Astrocyte (in vitro differentiated cells and primary cell): ENCODE measurements around the gene SYVN1. TPM values are rescaled to one million over a fixed set of nuclear protein-coding genes. Genes with fewer than 3 reads are reported as not detected.
A peak's percentile ranks its signal among the peaks of the same experiment; 100 is the strongest.

ENCODE experiments used
- DNase-seq: peaks from one replicate; pipeline ENCODE4 v3.0.0-alpha.2; 2010; ENCODE audit warnings: low read depth
- FAIRE-seq: peaks from 2 replicates; lab custom pipeline; 2011; peaks lifted over from hg19 to GRCh38; lab: Jason Lieb, UNC
- H2AFZ ChIP-seq: 2 replicates; pipeline ENCODE4 v1.6.0; 2012; ENCODE audit warnings: low read depth, low read length, inconsistent platforms
- H3K27ac ChIP-seq: 2 replicates; pipeline ENCODE4 v1.5.1; 2011; ENCODE audit warnings: low read depth, low read length, inconsistent platforms
- H3K27me3 ChIP-seq: 2 replicates; pipeline ENCODE4 v1.6.0; 2011; ENCODE audit warnings: low read length, inconsistent platforms; ENCODE audit not compliant: insufficient read depth
- H3K36me3 ChIP-seq: 2 replicates; pipeline ENCODE4 v1.5.1; 2011; ENCODE audit warnings: low read length, inconsistent platforms; ENCODE audit not compliant: insufficient read depth
- H3K4me1 ChIP-seq: 2 replicates; pipeline ENCODE4 v1.5.1; 2011; ENCODE audit warnings: low read length, inconsistent platforms; ENCODE audit not compliant: insufficient read depth
- H3K4me2 ChIP-seq: 2 replicates; pipeline ENCODE4 v1.6.0; 2012; ENCODE audit warnings: low read length, inconsistent platforms
- H3K4me3 ChIP-seq: 2 replicates; pipeline ENCODE4 v1.5.1; 2011; ENCODE audit warnings: low read depth, mild to moderate bottlenecking, low read length, inconsistent platforms; ENCODE audit not compliant: insufficient read depth
- H3K79me2 ChIP-seq: 2 replicates; pipeline ENCODE4 v1.6.0; 2012; ENCODE audit warnings: mild to moderate bottlenecking, low read length, inconsistent platforms; ENCODE audit not compliant: insufficient read depth
- H3K9ac ChIP-seq: 2 replicates; pipeline ENCODE4 v1.6.0; 2012; ENCODE audit warnings: mild to moderate bottlenecking, low read length, inconsistent platforms
- H3K9me3 ChIP-seq: 2 replicates; pipeline ENCODE4 v1.5.1; 2012; ENCODE audit warnings: low read depth, mild to moderate bottlenecking, low read length, inconsistent platforms; ENCODE audit not compliant: insufficient read depth
- H4K20me1 ChIP-seq: 2 replicates; pipeline ENCODE4 v1.6.0; 2012; ENCODE audit warnings: low read length, inconsistent platforms; ENCODE audit not compliant: insufficient read depth
- H3K27ac Mint-ChIP-seq: one replicate; pipeline ENCODE4 v1.8.0; 2021; ENCODE audit warnings: mild to moderate bottlenecking, mixed read lengths; ENCODE audit not compliant: unreplicated experiment
- H3K27me3 Mint-ChIP-seq: one replicate; pipeline ENCODE4 v1.8.0; 2021; ENCODE audit warnings: low read depth, mixed read lengths; ENCODE audit not compliant: unreplicated experiment
- H3K36me3 Mint-ChIP-seq: one replicate; pipeline ENCODE4 v1.8.0; 2021; ENCODE audit warnings: low read depth, mixed read lengths; ENCODE audit not compliant: unreplicated experiment
- H3K4me1 Mint-ChIP-seq: one replicate; pipeline ENCODE4 v1.8.0; 2021; ENCODE audit warnings: low read depth, mixed read lengths; ENCODE audit not compliant: unreplicated experiment
- H3K4me3 Mint-ChIP-seq: one replicate; pipeline ENCODE4 v1.8.0; 2021; ENCODE audit warnings: mild to moderate bottlenecking, moderate library complexity, mixed read lengths; ENCODE audit not compliant: unreplicated experiment
- H3K9me3 Mint-ChIP-seq: one replicate; pipeline ENCODE4 v1.8.0; 2021; ENCODE audit warnings: mild to moderate bottlenecking, mixed read lengths; ENCODE audit not compliant: unreplicated experiment
- CTCF ChIP-seq: IDR thresholded peaks from 2 replicates; pipeline ENCODE4 v1.5.1; 2011; ENCODE audit warnings: low read depth, mild to moderate bottlenecking, inconsistent platforms, low read length, moderate library complexity; ENCODE audit not compliant: insufficient read depth
- EZH2 ChIP-seq: IDR thresholded peaks from 2 replicates; pipeline ENCODE4 v1.6.1; 2012; ENCODE audit warnings: mild to moderate bottlenecking, low read length, inconsistent platforms; ENCODE audit not compliant: insufficient read depth
- total RNA-seq: library from RNA; stranded (reverse); gene quantifications from 2 replicates; pipeline ENCODE4 v1.2.1, GENCODE V29; 2021

Gene SYVN1
- total RNA-seq, 1 donor from 2014 or later = 43.0 TPM

GRCh38 chr11:65118097-65118837, 16.1 kb downstream of the SYVN1 start:
- Histone ChIP-seq H3K4me2 (no peak overlapping the region), H4K20me1 (peaks cover 23% of the 10 kb centered on the region), H3K4me1 (peaks cover 27% of the 10 kb centered on the region), H2AFZ (no peak overlapping the region), H3K9ac (peak overlapping the region; percentile 51), H3K79me2 (peaks cover 60% of the 10 kb centered on the region), H3K36me3 (peaks cover 15% of the 10 kb centered on the region), H3K27ac (no peak overlapping the region), H3K9me3 (no peaks in the 10 kb centered on the region), H3K4me3 (no peak overlapping the region), H3K27me3 (no peaks in the 10 kb centered on the region)
- TF ChIP-seq EZH2 = no peak
- no peak for TF ChIP-seq CTCF
- Mint-ChIP-seq H3K27ac (peak overlapping the region; percentile 90), H3K4me1 (peaks cover 16% of the 10 kb centered on the region), H3K27me3 (no peaks in the 10 kb centered on the region), H3K9me3 (no peaks in the 10 kb centered on the region), H3K36me3 (peaks cover 17% of the 10 kb centered on the region), H3K4me3 (peak overlapping the region; percentile 85)
- no peak for FAIRE-seq
- no peak for DNase-seq

GRCh38 chr11:65117206-65118096, 16.9 kb downstream of the SYVN1 start, which contains the start of gene ZNHIT2:
ZNHIT2 (minus strand) TSS chr11:65117701; CDS start chr11:65117653, 48 bp downstream.
- Histone ChIP-seq H3K36me3 (peaks cover 15% of the 10 kb centered on the region), H3K79me2 (peaks cover 53% of the 10 kb centered on the region), H3K4me1 (peaks cover 30% of the 10 kb centered on the region), H3K4me2 (peak within 1 kb of the TSS; percentile 91), H2AFZ (peak within 1 kb of the TSS; percentile 44), H3K4me3 (peak within 1 kb of the TSS; percentile 75), H3K9ac (peak within 1 kb of the TSS; percentile 92), H3K27ac (peak within 1 kb of the TSS; percentile 82), H3K27me3 (no peaks in the 10 kb centered on the region), H4K20me1 (peaks cover 23% of the 10 kb centered on the region), H3K9me3 (no peaks in the 10 kb centered on the region)
- DNase-seq = peak; percentile 92
- peak within 1 kb of the TSS; percentile 90 for H3K27ac Mint-ChIP-seq
- no peaks in the 10 kb centered on the region for H3K9me3 Mint-ChIP-seq
- peaks cover 12% of the 10 kb centered on the region for H3K4me1 Mint-ChIP-seq
- no peaks in the 10 kb centered on the region for H3K27me3 Mint-ChIP-seq
- H3K4me3 Mint-ChIP-seq = peak within 1 kb of the TSS; percentile 86
- H3K36me3 Mint-ChIP-seq = peaks cover 17% of the 10 kb centered on the region
- peak; percentile 54 for FAIRE-seq
- TF ChIP-seq EZH2 (no peak), CTCF (peak; percentile 90)
